ENCODE results near the gene DNAJB11.

The DNAJB11 gene

GRCh38 chr3:186614266-186614596, 43.7 kb downstream of the DNAJB11 start:
- Histone ChIP-seq H3K4me1 (ENCODE audit: control insufficient read depth, insufficient read depth, low read length) (peaks cover 5% of the 10 kb centered on the region), H3K4me3 (ENCODE audit: low read length) (no peak overlapping the region)

DNA sequence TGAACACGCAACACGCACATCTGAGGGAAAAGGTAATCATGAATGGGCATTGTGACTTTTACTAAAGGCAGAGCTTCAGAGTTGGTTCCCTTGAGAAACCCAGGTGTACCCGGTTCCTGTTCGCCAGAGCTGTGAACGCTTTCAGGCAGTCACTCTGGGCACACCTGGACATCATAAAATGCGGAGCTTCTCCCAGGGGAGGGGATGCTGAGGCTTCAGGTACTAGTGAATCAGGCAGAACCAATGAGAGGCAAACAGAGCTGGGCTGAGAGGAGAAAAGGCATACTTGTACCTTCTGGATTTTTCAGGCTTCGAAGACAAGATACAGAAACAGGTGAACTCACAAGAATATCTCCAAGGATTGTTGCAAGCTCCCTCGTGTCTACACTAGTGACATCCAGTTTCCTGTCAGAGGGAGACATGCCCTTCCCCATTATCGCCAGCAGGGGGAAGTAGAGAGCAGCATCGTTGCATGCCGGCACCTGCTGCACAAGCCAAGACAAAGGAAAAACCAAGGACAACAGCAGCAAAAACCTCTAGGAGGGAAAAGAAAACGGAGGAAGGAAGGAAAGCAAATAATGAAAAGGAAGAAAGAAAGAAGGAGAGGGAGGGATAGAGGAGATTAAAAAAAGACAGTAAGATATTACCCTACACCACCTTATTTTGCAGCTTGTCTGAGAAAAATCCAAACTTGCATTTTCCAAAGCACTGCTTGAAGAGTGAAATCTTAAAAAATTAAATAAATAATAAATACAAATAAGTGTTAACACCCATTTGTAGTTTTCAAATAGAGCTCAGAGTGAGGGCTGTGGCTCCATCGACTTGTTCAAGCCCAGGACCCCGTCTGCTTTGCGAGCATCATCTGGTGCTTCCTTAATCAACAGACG, 44.3 kb downstream of the DNAJB11 start:
- no peak overlapping the region for H3K4me3 ChIP-seq (ENCODE audit: low read length)
- no peaks in the 10 kb centered on the region for H3K9me3 ChIP-seq (replicated peaks; ENCODE audit: low read length)
- H3K9ac ChIP-seq (ENCODE audit: low read depth, low read length) = no peak overlapping the region
- no peaks in the 10 kb centered on the region for H3K36me3 ChIP-seq (ENCODE audit: insufficient read depth, low read length)
- H3K27me3 ChIP-seq (ENCODE audit: control insufficient read depth, insufficient read depth, low read length) = peaks cover 39% of the 10 kb centered on the region
- peaks cover 5% of the 10 kb centered on the region for H3K4me1 ChIP-seq (ENCODE audit: control insufficient read depth, insufficient read depth, low read length)
- no peak overlapping the region for H3K4me2 ChIP-seq (ENCODE audit: low read length)

More at GRCh38 chr3:186614266-186614596, 43.7 kb downstream of the DNAJB11 start:
- no peak overlapping the region for H3K9ac ChIP-seq (ENCODE audit: low read depth, low read length)
- H3K4me2 ChIP-seq (ENCODE audit: low read length) = no peak overlapping the region
- H3K27me3 ChIP-seq (ENCODE audit: control insufficient read depth, insufficient read depth, low read length) = peaks cover 39% of the 10 kb centered on the region
- no peaks in the 10 kb centered on the region for H3K9me3 ChIP-seq (replicated peaks; ENCODE audit: low read length)
- H3K36me3 ChIP-seq (ENCODE audit: insufficient read depth, low read length) = no peaks in the 10 kb centered on the region

DNA sequence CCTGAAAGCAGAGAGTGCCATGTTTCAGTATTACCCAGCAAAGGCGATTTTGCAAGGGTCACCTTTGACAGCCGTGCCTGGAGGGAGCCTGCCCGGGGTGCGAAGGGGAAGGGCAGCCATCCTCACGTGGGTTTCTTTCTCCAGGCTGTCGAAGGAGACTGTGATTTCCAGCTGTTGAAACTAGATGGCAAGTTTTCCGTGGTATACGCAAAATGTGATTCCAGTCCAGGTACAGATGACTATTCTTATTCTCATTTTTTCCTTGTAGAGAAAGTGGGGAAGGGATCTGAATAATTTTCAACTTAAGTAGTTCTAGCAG, 45.7 kb downstream of the DNAJB11 start:
- Histone ChIP-seq H3K4me1 (ENCODE audit: control insufficient read depth, insufficient read depth, low read length) (peaks cover 5% of the 10 kb centered on the region), H3K36me3 (ENCODE audit: insufficient read depth, low read length) (no peaks in the 10 kb centered on the region), H3K4me2 (ENCODE audit: low read length) (no peak overlapping the region), H3K4me3 (ENCODE audit: low read length) (no peak overlapping the region), H3K9me3 (replicated peaks; ENCODE audit: low read length) (no peaks in the 10 kb centered on the region), H3K27me3 (ENCODE audit: control insufficient read depth, insufficient read depth, low read length) (peaks cover 43% of the 10 kb centered on the region), H3K9ac (ENCODE audit: low read depth, low read length) (no peak overlapping the region)

- Histone ChIP-seq H3K36me3 (ENCODE audit: insufficient read depth, low read length) (no peaks in the 10 kb centered on the region), H3K4me2 (ENCODE audit: low read length) (peak overlapping the region; percentile 86), H3K27me3 (ENCODE audit: control insufficient read depth, insufficient read depth, low read length) (peaks cover 39% of the 10 kb centered on the region), H3K4me3 (ENCODE audit: low read length) (peak overlapping the region; percentile 63), H3K9ac (ENCODE audit: low read depth, low read length) (peak overlapping the region; percentile 31), H3K9me3 (replicated peaks; ENCODE audit: low read length) (no peaks in the 10 kb centered on the region), H3K4me1 (ENCODE audit: control insufficient read depth, insufficient read depth, low read length) (peaks cover 5% of the 10 kb centered on the region)
Measured at GRCh38 chr3:186617036-186617946, 46.8 kb downstream of the DNAJB11 start.

GRCh38 chr3:186618318-186618938, 47.9 kb downstream of the DNAJB11 start:
- H3K9me3 ChIP-seq (replicated peaks; ENCODE audit: low read length) = no peaks in the 10 kb centered on the region
- no peaks in the 10 kb centered on the region for H3K36me3 ChIP-seq (ENCODE audit: insufficient read depth, low read length)
- no peak overlapping the region for H3K4me2 ChIP-seq (ENCODE audit: low read length)
- no peak overlapping the region for H3K9ac ChIP-seq (ENCODE audit: low read depth, low read length)
- H3K4me1 ChIP-seq (ENCODE audit: control insufficient read depth, insufficient read depth, low read length) = peaks cover 5% of the 10 kb centered on the region
- H3K27me3 ChIP-seq (ENCODE audit: control insufficient read depth, insufficient read depth, low read length) = peaks cover 34% of the 10 kb centered on the region
- no peak overlapping the region for H3K4me3 ChIP-seq (ENCODE audit: low read length)

DNA sequence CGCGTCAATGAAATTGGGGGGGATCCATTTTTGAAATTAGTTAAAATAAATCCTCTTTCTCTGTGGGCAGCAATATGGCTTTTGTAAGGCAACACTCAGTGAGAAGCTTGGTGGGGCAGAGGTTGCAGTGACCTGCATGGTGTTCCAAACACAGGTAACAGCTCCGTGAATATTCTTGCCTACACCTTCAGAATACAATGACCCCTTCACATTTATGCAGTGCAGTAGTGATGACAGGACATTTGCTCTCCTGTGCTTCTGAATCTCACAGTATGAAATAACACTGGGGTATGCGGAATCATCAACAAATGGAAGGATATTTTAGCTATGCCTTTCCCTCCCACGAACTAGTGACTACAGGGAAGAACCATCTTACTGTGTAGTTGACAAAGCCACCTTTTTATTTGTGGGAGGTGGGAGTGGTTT, 49.3 kb downstream of the DNAJB11 start:
- Histone ChIP-seq H3K4me3 (ENCODE audit: low read length) (no peak overlapping the region), H3K4me1 (ENCODE audit: control insufficient read depth, insufficient read depth, low read length) (peaks cover 5% of the 10 kb centered on the region), H3K9me3 (replicated peaks; ENCODE audit: low read length) (no peaks in the 10 kb centered on the region), H3K9ac (ENCODE audit: low read depth, low read length) (no peak overlapping the region), H3K36me3 (ENCODE audit: insufficient read depth, low read length) (no peaks in the 10 kb centered on the region), H3K4me2 (ENCODE audit: low read length) (no peak overlapping the region), H3K27me3 (ENCODE audit: control insufficient read depth, insufficient read depth, low read length) (peaks cover 22% of the 10 kb centered on the region)

DNA sequence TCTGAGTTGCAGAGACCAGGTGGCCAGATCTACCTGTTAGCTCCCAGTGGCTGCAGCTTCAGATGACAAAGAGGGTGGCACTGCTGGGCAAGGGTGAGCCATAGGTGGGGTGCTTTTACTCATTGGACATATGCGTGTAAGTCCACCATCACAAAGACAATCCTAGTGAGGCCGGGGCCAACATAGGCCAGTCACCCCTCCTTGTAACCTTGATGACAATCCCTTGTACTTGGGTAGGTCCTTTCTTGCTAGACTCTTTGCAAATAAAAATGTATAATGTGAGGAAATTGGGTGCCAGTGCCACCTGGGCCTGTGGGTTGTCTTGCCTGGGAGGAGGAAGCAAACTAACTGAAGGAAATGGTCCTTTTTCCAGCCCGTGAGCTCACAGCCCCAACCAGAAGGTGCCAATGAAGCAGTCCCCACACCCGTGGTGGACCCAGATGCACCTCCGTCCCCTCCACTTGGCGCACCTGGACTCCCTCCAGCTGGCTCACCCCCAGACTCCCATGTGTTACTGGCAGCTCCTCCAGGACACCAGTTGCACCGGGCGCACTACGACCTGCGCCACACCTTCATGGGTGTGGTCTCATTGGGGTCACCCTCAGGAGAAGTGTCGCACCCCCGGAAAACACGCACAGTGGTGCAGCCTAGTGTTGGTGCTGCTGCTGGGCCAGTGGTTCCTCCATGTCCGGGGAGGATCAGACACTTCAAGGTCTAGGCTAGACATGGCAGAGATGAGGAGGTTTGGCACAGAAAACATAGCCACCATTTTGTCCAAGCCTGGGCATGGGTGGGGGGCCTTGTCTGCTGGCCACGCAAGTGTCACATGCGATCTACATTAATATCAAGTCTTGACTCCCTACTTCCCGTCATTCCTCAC, 49.9 kb downstream of the DNAJB11 start:
- no peak overlapping the region for H3K9ac ChIP-seq (ENCODE audit: low read depth, low read length)
- peaks cover 5% of the 10 kb centered on the region for H3K4me1 ChIP-seq (ENCODE audit: control insufficient read depth, insufficient read depth, low read length)
- no peak overlapping the region for H3K4me2 ChIP-seq (ENCODE audit: low read length)
- H3K36me3 ChIP-seq (ENCODE audit: insufficient read depth, low read length) = no peaks in the 10 kb centered on the region
- H3K4me3 ChIP-seq (ENCODE audit: low read length) = no peak overlapping the region
- H3K9me3 ChIP-seq (replicated peaks; ENCODE audit: low read length) = no peaks in the 10 kb centered on the region
- H3K27me3 ChIP-seq (ENCODE audit: control insufficient read depth, insufficient read depth, low read length) = peaks cover 22% of the 10 kb centered on the region

DNA sequence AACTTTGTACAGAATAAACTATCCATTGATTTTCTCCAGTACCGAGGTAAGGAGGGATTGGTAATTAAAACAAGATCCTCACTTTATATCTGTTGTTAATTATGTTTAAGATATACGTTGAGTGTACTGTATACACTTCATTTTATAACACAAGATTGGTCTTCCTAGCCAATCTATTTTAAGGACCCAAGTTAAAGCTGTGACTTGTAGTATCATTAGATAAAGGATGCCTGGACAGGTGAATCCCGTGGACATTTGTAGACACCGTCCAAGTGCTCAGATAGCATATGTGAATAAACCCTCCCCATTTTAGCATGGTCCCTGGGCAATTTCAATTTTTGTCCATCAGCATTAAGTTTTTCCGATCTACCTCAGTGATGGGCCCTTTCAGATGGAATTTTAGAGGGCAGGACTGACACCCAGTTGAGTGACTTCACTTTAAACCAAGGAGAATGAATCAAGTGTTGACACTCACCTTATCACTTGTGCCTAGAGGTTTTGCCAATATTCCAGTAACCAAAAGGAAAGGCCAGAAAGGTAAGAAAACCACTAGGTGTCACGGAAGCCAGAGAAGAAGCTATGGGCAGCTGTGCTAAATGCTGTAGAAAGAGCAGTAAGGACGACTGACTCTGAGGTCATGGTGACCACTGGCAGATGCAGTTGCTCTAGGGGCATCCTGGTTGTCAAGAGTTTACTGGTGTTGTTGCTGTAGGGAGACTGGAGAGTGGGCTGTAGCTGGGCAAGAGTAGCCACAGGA, 51.6 kb downstream of the DNAJB11 start:
- Histone ChIP-seq H3K36me3 (ENCODE audit: insufficient read depth, low read length) (no peaks in the 10 kb centered on the region), H3K9me3 (replicated peaks; ENCODE audit: low read length) (no peaks in the 10 kb centered on the region), H3K4me1 (ENCODE audit: control insufficient read depth, insufficient read depth, low read length) (peaks cover 5% of the 10 kb centered on the region), H3K4me2 (ENCODE audit: low read length) (no peak overlapping the region), H3K27me3 (ENCODE audit: control insufficient read depth, insufficient read depth, low read length) (peaks cover 26% of the 10 kb centered on the region), H3K9ac (ENCODE audit: low read depth, low read length) (no peak overlapping the region), H3K4me3 (ENCODE audit: low read length) (no peak overlapping the region)

DNA sequence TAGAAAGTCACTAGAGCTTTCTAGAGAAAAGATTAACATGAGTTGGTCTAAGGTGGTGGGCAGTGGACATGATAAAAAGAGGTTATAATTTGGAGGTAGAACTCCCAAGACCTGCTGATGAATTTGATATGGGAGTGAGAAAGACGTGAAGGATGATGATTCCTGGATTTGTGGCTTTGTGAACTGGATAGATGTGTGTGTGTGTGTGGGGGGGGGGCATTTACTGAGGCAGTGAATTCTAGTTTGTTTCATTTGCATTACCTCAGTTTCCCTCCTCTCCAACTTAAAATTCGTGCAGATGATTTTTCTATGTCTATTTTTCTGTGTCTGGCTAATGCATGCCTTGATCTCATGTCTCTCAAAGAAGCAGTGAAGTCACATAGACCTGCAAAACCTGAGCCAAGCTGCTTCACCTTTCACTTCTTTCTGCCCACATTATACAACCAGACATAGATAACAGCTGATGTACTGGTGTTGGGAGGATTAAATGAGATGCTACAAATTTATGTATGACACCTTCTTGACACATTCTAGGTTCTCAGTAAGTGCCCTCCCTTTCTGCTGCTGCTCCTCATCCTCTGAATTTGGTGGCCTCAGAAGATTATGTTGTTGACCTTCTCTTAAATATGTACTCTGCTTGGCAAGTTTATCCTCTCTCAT, 52.3 kb downstream of the DNAJB11 start:
- Histone ChIP-seq H3K36me3 (ENCODE audit: insufficient read depth, low read length) (no peaks in the 10 kb centered on the region), H3K4me3 (ENCODE audit: low read length) (no peak overlapping the region), H3K9ac (ENCODE audit: low read depth, low read length) (no peak overlapping the region), H3K4me2 (ENCODE audit: low read length) (no peak overlapping the region), H3K9me3 (replicated peaks; ENCODE audit: low read length) (no peaks in the 10 kb centered on the region), H3K4me1 (ENCODE audit: control insufficient read depth, insufficient read depth, low read length) (no peaks in the 10 kb centered on the region), H3K27me3 (ENCODE audit: control insufficient read depth, insufficient read depth, low read length) (peaks cover 24% of the 10 kb centered on the region)

- H3K27me3 ChIP-seq (ENCODE audit: control insufficient read depth, insufficient read depth, low read length) = peaks cover 14% of the 10 kb centered on the region
- H3K9me3 ChIP-seq (replicated peaks; ENCODE audit: low read length) = no peaks in the 10 kb centered on the region
- H3K4me1 ChIP-seq (ENCODE audit: control insufficient read depth, insufficient read depth, low read length) = no peaks in the 10 kb centered on the region
- no peak overlapping the region for H3K9ac ChIP-seq (ENCODE audit: low read depth, low read length)
- no peaks in the 10 kb centered on the region for H3K36me3 ChIP-seq (ENCODE audit: insufficient read depth, low read length)
- H3K4me2 ChIP-seq (ENCODE audit: low read length) = no peak overlapping the region
- no peak overlapping the region for H3K4me3 ChIP-seq (ENCODE audit: low read length)
Measured at GRCh38 chr3:186624598-186624997, 54.1 kb downstream of the DNAJB11 start.
